Measurements from ENCODE around the gene CCDC82.
A peak's percentile ranks its signal among the peaks of the same experiment; 100 is the strongest.
"Not testable (repeated sequence)": the region's sequence is repeated elsewhere in the genome, so short reads cannot be mapped to it uniquely, and the experiment has no call there.

CCDC82 gene

DNA sequence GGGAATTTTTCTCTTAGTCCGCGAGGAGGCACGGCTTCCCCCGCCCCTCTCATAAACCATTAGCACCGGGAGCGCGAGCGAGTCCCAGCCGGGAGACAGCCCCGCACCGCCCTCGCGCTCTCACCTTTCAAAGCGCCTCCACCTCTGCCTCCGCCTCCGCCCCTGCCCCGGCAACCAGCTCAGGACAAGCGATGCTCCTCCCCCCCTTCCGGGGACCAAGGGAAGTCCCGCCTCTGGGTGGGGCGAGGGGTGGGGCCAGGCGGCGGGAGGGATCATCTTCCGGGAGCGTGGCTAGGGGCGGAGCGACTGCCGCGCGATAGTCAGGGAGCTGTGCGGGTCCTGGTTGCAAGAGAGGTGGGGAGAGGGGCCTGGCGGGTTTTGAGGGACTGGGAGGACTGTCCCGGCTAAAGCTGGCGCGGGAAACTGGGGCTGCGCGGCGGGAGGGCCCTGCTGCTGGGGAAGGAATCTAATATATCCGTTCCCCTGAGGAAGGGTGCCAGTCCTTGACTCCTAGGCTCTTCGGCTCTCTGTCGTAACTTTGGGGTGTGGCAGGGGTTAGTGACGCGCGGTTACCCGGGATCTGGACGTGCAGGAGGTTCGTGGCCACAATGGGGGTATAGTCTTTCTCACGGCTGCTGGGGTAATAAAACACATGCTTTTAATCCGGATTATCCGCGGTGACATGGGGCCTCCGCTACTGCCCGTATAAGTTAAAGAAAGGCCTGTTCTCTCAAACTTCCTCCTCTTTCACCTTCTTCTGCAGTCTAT is at the start of gene CCDC82, which contains the start of gene JRKL:
Gene CCDC82 (minus strand): TSS at position 193 of the 768 bp plus-strand sequence. CDS start 5,165 bp downstream, outside the sequence.
Gene JRKL (plus strand): TSS at position 294 of the 768 bp plus-strand sequence. CDS start 637 bp downstream, outside the sequence.
- DNase-seq (ENCODE audit: low spot score) = peak; percentile 94

DNA sequence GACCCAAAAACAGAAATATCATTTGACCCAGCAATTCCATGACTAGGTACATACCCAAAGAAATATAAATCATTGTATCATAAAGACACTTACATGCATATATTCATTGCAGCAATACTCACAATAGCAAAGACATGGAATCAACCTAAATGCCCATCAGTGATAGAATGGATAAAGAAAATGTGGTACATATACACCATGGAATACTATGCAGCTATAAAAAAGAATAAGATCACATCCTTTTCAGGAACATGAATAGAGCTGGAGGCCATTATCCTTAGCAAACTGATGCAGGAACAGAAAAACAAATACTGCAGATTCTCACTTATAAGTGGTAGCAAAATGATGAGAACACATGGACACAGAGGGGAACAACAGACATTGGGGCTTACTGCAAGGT is 42.9 kb upstream of the CCDC82 start:
- not testable (repeated sequence) for DNase-seq (ENCODE audit: low spot score)

DNA sequence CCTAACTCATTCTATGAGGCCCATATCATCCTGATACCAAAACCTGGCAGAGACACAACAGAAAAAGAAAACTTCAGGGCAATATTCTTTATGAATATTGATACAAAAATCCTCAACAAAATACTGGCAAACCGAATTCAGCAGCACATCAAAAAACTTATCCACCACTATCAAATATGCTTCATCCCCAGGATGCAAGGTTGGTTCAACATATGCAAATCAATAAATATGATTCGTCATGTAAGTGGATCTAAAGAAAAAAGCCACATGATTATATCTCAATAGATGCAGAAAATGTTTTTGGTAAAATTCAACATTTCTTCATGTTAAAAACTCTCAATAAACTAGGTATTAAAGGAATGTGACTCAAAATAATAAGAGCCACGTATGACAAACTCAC is 41.0 kb upstream of the CCDC82 start:
- no peak for DNase-seq (ENCODE audit: low spot score)

DNA sequence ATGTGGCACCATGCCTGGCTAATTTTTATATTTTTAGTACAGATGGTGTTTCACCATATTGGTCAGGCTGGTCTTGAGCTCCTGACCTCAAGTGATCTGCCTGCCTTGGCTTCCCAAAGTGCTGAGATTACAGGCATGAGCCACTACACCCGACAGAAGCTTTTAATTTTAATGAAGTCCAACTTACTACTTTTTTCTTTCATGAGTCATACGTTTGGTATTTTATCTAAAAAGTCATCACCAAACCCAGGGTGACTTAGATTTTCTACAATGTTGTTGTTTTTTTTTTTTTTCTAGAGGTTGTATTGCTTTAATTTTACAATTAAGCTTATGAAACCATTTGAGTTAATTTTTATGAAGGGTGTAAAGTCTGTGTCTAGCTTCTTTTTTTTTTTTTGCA is 35.0 kb upstream of the CCDC82 start:
- no peak for DNase-seq (ENCODE audit: low spot score)

DNA sequence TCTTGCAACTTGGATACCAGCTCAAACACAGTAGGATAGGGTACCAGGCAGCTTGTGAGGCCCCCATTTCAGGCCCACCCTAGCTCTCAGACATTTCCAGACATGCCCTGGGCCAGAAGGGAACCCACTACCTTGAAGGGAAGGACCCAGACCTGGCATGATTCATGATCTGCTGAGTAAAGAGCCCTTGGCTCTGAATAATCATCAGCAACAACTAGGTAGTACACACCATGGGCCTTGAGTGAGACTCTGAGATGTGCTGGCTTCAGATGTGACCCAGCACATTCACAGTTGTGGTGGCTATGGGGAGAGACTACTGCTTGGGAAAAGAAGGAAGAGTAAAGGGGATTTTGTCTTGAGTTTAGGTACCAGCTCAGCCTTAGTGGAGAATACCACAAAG is 23.7 kb upstream of the CCDC82 start:
- DNase-seq (ENCODE audit: low spot score) = no peak

DNA sequence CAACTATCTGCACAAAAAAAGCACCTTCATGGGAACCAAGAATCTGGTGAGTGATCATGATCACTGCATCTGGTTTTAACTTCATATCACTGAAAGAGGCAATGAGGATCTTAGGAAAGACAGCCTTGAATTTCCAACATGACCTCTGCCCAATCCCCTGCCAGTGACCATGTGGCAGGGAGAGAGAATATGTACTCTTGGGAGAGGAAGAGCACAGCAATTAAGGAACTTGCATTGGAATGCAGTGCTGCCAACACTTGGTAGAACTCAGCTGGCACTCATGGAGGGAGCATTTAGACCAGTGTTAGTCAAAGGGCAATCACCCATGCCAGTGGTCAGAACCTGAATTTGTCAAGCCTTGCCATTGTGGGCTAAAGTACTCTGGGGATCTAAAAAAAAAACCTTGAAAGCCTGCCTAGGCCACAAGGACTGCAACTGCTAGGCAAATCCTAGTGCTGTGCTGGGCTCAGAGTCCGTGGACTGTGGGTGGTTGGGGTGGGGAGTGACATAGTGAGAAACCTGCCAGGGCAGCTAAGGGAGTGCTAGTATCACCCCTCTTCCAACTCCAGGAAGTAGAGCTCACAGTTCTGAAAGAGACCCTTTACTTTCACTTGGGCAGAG is 23.2 kb upstream of the CCDC82 start:
- DNase-seq (ENCODE audit: low spot score) = no peak

DNA sequence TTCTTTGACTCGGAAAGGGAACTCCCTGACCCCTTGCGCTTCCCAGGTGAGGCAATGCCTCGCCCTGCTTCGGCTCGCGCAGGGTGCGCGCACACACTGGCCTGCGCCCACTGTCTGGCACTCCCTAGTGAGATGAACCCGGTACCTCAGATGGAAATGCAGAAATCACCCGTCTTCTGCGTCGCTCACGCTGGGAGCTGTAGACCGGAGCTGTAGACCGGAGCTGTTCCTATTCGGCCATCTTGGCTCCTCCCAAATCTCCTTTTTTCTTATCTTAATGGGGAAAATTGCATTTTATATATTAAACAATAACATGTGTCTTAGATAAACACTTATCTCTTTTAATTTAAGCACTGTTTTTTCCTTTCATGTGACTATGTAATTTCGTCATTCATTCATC is 21.7 kb upstream of the CCDC82 start:
- not testable (repeated sequence) for DNase-seq (ENCODE audit: low spot score)

DNA sequence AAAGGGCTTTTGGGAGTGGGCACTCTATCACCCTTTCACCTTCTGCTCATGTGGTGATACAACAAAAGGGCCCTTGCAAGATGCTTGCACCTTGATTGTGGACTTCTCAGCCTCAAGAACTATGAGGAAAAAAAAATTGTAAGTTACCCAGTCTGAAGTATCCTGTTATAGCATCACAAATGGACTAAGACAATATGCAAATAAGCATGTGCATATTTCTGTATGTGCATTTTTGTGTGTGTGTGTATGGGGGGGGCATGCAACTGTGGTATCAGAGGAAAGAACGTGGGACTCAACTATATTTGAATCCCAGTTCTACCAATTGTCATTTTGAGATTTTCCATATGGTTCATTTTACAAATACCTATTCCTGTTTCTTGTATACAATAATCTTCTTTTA is 11.0 kb upstream of the CCDC82 start:
- no peak for DNase-seq (ENCODE audit: low spot score)

DNA sequence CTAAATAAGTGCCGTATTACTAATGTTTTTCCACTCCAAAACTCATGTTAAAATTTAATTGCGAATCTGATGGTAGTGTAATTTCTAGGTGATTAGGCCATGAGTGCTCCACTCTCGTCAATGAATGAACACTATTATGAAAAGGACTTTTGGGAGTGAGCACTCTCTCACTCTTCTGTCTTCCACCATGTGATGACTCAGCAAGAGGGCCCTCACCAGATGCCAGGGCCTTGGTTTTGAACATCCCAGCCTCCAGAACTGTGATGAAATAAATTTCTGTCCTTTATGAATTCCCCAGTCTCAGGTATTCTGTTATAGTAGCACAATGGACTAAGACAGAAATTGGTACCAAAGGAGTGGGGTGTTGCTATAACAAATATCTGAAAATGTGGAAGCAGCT is 8.2 kb upstream of the CCDC82 start:
- DNase-seq (ENCODE audit: low spot score) = no peak

DNA sequence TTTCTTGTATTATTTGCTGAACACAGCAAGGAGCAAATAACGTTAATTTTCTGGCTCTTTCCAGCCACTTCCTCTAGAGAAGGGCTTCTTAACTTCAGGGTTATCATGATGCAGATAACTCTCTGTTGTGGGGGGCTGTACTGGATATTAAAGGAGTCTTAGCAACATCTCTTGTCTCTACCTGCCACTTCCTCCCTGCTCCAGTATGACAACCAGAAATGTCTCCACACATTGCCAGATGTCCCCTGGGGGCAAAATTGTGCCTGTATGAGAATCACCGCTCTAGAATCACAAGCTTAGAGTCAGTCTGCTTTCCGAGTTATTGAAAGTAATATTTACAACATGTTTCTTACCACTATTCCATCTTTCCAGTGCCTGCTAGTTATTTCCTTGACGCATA is 6.9 kb upstream of the CCDC82 start:
- DNase-seq (ENCODE audit: low spot score) = no peak

DNA sequence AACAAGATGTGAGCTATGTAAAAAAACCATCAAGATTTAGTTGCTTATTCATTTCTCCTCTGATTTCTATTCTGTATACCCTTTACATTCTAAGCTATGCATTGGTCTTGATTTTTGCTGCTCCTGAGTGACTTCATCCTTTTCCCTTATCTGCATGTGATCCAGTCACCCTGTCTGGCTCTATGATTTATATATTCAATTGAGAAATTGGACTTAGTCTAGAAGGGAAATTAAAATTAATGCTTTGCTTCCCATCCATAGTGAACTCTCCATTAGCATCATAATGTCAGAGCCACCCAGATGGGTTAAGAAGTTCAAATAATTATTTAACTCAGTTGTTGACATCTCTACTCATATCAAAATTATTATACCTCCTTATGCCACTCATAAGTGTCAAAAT is 5.1 kb upstream of the CCDC82 start:
- DNase-seq (ENCODE audit: low spot score) = no peak

DNA sequence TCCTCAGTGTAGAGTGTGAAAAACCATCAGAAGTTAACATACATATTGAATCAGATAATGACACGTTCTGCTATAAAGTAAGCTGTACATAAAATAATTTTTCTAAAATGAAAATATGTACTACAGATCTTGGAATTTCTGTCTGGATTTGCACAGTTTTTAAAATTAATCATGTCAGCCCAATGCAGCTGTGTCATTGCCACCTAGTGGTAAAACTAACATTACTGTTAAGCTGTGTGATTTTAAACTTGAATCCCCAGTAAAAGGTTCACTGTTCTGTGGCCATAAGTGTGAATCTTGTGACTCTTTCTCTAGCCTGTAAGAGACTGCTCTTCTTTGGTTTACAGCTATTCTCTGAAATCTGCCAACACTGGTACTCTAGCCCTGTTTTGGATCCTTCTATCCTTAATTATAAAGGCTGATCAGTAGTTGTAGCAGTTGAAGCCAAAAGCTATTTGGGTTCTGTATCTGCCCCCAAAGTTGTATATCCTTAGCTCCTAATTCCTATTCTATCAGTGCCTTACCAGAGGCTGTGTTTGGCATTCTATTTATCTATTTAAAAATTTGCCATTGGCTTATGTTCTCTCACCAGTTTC is 4.1 kb upstream of the CCDC82 start:
- DNase-seq (ENCODE audit: low spot score) = peak; percentile 59

DNA sequence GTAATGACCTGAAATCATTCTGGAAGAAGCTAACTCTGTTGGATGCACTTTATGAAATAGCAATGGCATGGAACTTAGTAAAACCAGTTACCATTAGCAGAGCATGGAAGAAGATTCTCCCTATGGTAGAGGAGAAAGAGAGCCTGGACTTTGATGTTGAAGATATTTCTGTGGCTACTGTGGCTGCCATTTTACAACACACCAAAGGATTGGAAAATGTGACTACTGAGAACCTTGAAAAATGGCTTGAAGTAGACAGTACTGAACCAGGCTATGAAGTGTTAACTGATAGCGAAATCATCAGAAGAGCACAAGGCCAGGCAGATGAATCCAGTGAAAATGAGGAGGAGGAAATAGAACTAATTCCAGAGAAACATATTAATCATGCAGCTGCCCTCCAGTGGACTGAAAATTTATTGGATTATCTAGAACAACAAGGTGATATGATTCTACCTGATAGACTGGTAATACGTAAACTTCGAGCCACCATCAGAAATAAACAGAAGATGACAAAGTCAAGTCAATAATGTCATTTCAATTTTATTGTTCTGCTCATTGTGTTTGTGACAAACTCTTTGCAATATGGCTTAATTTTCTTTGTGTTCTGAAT is 2.1 kb upstream of the CCDC82 start:
- DNase-seq (ENCODE audit: low spot score) = no peak

DNA sequence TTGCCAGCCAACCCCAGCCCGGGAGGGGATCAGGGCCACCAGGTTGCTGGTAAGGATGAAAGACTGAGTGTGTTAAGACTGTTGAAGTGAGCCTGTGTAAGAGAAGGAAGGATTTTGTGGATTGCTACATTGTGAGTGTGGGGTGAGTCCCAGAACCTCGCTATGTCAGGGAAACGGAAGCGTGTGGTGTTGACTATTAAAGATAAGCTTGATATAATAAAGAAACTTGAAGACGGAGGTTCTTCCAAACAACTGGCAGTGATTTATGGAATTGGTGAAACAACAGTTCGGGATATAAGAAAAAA is 728 bp upstream of the CCDC82 start:
- DNase-seq (ENCODE audit: low spot score) = no peak

DNA sequence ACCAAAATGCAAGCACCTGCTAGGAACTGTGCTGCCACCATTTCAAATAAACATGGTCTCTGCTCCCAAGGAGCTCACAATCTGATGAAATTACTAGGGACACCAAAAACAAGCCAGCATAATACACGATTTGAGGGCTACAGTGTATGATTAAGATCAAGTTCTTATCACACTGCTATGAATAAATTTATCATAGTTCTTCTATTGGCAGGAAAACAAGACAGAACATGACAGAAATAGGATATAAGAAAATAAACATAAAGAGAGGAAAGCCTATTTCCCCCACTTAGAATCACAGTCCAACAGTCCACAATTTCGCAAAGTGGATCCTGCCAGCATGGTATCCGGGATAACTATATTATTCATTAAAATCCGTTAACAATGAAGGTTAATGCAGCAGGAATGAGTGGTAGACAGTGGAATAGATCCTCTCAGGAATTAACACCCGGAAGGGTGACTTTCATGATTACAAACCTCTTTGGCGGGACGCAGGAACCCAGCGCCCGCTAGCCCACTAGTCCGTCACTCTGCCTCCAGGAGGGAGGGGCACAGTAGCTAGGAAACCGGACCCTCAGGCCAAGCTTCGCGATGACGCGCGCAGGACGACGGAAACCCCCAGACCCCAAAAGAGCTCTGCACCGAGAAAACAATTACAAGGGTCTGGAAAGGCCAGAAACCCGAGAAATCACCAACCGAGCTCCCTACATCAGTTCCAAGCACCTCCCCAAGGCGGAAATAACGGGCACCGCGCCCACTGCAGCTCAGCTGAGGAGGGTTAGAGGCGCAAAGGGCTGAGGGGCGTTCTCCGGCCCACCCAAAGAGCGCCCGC is 607 bp downstream of the CCDC82 start:
- DNase-seq (ENCODE audit: low spot score) = peak; percentile 33

DNA sequence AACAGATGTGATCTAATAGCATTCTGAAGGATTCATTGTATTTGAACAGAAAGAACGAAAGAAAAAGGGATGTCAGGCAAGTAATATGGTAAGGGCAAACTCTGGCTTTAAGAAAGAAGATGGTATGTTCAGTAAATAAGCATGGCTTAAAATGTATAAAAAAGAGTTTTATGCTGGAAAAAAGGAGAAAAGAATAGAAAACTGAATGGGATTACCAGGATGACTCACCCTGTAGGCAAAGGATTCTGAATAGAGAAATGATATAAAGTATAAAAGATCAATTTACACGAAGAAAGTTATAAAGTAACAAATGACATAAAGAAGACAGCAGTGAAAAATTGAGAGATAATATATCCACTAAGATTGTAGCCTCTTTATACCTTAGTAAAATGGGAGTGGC is 4.5 kb downstream of the CCDC82 start:
- no peak for DNase-seq (ENCODE audit: low spot score)

DNA sequence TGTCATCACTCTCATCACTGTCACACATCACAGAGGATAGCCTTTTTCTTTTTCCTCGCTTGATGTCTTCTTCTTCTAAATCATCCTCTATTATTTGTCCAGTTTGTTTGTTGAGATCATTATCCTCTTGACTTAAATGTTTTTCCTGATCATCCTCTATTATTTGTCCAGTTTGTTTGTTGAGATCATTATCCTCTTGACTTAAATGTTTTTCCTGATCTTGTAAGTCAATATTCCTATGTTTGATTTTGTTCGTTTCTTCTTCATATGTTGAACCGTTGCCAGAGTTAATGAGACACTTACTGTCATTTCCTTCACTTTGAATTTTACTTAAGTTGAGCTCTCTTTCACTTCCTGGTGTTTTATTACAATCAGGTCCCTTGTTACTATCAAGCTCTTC is 5.6 kb downstream of the CCDC82 start:
- DNase-seq (ENCODE audit: low spot score) = no peak

DNA sequence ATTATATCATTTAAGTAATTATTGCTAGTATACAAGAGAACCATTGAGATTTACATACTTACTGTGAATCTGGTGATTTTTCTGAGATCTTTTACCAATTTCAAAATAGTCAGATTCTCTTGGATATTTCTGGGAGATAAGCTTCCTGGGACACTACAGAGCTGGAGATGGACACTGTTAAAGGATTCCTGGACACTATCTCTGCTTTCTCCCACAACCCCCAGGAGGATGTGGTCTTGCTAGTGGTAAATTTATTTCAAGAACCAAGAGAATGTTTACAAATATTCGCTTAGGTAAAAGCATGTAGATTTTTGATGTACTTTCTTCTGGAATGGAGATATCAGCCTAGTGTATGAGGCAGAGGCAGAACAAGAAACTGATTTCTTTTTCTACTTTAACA is 12.9 kb downstream of the CCDC82 start:
- no peak for DNase-seq (ENCODE audit: low spot score)

DNA sequence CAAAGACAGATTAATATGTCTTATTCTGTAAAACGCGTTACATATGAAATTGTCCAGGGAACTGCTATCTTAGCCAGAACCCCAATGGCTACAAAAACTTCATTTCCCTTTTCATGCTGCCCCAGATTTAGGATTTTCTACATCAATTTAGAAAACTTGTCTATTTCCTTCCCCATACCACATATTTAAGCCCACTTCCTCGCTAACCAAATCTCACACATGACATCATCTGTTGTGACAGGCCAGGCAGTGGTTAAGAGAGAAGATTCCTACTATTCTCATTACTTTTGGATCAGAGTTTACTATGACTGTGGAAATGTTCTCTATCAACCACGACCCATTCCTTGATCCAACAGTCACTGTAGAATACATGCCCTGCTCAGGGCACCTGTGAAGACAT is 15.9 kb downstream of the CCDC82 start:
- no peak for DNase-seq (ENCODE audit: low spot score)

DNA sequence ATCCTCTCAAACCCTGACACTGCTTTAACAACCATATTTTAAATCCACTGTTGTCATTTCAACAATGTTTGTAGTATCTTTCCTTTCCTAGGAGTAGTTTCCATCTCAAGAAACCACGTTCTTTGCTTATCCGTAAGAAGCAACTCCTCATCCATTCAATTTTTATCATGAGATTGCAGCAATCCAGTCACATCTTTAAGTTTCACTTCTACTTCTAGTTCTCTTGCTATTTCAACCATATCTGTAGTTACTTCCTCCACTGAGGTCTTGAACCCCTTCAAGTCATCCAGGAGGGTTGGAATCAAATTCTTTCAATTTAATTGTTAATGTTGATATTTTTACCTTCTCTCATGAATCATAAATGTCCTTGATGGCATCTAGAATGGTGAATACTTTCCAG is 22.4 kb downstream of the CCDC82 start:
- DNase-seq (ENCODE audit: low spot score) = no peak

DNA sequence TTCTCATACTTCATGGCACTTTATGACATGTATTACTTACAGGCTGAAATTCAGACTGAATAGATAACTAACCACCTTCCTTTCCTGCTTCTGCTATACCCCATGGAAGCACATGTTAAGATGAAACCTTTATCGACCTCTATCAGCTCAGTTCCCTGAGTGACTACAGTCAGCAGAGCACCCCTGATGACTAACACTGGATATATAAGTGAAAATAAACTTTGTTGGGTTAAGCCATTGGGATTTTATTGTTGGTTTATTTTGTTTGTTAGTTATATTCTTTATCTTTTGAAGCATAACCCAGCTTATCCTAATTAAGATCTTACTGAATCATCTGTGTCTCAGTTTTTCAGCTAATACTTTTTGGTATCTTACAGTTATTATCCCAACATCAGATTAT is 23.7 kb downstream of the CCDC82 start:
- no peak for DNase-seq (ENCODE audit: low spot score)

DNA sequence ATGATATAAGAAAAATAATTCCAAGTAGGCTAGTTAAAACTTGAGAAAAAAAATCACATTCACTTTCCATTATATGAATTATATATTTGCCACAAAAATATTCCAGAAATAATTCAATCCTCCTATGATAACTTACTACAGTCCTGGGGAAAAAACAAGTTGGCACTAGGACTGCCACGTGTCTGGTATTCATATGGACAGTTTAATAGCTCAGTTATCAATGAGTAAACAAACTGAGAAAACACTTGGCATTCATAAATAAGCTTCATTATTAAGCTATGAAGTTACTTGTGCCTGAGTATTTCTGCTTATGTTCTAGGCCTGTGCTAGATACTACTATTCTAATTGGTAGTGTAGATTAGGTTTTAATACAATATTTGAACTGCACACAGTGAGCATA is 24.2 kb downstream of the CCDC82 start:
- DNase-seq (ENCODE audit: low spot score) = no peak

Data from globus pallidus (tissue), 1 donor.